ENCODE measurements around the gene GVQW3. TPM values are rescaled to one million over a fixed set of nuclear protein-coding genes. Genes with fewer than 3 reads are reported as not detected.

Gene GVQW3
- total RNA-seq: under 1 TPM; 0.16 to 0.89 (median 0.81) TPM

GRCh38 chr11:76380977-76381719 lies at the start of gene GVQW3, which contains the start of gene THAP12:
Gene GVQW3, plus strand, starts transcription at chr11:76381323. Its CDS starts 506 bp downstream, at chr11:76381829.
Gene THAP12, minus strand, starts transcription at chr11:76381132. Its CDS starts 296 bp downstream, at chr11:76380836.
- ATAC-seq: peak; percentile 96
- no peaks in the 10 kb centered on the region for H3K27me3 ChIP-seq
- TF ChIP-seq EP300 (IDR thresholded peaks at IDR 0.05) (no peak), POLR2A (IDR thresholded peaks at IDR 0.05) (peak; percentile 7 to 46), POLR2AphosphoS5 (IDR thresholded peaks at IDR 0.05) (peak; percentile 82)
- TF ChIP-seq, protein P1, sequence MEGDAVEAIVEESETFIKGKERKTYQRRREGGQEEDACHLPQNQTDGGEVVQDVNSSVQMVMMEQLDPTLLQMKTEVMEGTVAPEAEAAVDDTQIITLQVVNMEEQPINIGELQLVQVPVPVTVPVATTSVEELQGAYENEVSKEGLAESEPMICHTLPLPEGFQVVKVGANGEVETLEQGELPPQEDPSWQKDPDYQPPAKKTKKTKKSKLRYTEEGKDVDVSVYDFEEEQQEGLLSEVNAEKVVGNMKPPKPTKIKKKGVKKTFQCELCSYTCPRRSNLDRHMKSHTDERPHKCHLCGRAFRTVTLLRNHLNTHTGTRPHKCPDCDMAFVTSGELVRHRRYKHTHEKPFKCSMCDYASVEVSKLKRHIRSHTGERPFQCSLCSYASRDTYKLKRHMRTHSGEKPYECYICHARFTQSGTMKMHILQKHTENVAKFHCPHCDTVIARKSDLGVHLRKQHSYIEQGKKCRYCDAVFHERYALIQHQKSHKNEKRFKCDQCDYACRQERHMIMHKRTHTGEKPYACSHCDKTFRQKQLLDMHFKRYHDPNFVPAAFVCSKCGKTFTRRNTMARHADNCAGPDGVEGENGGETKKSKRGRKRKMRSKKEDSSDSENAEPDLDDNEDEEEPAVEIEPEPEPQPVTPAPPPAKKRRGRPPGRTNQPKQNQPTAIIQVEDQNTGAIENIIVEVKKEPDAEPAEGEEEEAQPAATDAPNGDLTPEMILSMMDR (IDR thresholded peaks at IDR 0.05): peak in 1 of 4 experiments; percentile 16
- peak within 1 kb of the TSS; percentile 82 to 87 for H3K4me3 ChIP-seq
- peaks cover 0 to 9% of the 10 kb centered on the region in 2 donors for H3K36me3 ChIP-seq
- peaks cover 0 to 45% (median 19%) of the 10 kb centered on the region in 3 donors for H3K4me1 ChIP-seq
- peak within 1 kb of the TSS; percentile 67 to 88 (median 87) for H3K27ac ChIP-seq
- WGBS, 2 donors (ENCODE audit: low coverage in 1 of 2): 0% methylated on average over 3 to 4 of the region's 69 CpGs
- H3K9me3 ChIP-seq: no peaks in the 10 kb centered on the region

DNA sequence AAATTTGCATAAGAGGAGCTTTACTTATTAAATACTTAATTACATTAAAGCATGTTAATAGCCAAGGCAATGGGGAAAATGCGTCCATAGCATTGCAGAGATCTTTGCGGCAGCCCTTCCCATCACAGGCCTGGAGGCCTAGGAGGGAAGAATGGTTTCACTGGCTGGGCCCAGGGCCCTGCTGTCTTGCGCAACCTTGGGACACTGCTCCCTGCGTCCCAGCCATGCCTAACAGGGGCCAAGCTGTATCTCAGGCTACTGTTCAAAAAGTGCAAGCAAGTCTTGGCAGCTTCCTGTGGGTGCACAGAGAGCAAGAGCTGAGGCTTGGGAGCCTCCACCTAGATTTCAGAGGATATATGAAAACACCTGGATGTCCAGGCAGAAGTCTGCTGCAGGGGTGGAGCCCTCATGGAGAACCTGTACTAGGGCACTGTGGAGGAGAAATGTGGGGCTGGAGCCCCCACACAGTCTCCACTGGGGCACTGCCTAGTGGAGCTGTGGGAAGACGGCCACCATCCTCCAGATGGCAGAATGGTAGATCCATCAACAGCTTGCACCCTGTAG lies 46.2 kb upstream of the GVQW3 start:
- 95 to 96% methylated on average over 2 to 4 of the region's 5 CpGs for WGBS, 2 donors (ENCODE audit: low coverage in 1 of 2)
- Histone ChIP-seq H3K27ac (no peak overlapping the region), H3K27me3 (no peaks in the 10 kb centered on the region), H3K9me3 (no peaks in the 10 kb centered on the region), H3K36me3 (no peaks in the 10 kb centered on the region), H3K4me1 (peaks cover 0 to 6% (median 0%) of the 10 kb centered on the region in 3 donors), H3K4me3 (no peak overlapping the region)
- TF ChIP-seq EP300 (IDR thresholded peaks at IDR 0.05): no peak
- TF ChIP-seq POLR2AphosphoS5 (IDR thresholded peaks at IDR 0.05): no peak
- TF ChIP-seq POLR2A (IDR thresholded peaks at IDR 0.05): no peak
- TF ChIP-seq, protein P1 (IDR thresholded peaks at IDR 0.05): no peak
- ATAC-seq: no peak

DNA sequence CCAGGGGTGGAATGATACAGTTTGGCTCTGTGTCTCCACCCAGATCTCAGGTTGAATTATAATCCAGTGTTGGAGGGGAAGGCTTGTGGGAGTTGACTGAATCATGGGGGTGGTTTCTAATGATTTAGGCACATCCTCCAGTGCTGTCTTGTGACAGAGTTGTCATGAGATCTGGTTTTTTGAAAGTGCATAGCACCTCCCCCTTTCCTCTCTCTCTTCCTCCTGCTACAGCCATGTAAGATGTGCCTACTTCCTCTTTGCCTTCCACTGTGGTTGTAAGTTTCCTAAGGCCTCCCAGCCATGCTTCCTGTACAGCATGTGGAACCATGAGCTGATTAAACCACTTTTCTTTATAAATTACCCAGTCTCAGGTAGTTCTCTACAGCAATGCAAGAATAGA lies 45.3 kb upstream of the GVQW3 start:
- Histone ChIP-seq H3K4me3 (no peak overlapping the region), H3K36me3 (no peaks in the 10 kb centered on the region), H3K27me3 (no peaks in the 10 kb centered on the region), H3K9me3 (no peaks in the 10 kb centered on the region), H3K4me1 (peaks cover 0 to 7% (median 0%) of the 10 kb centered on the region in 3 donors), H3K27ac (no peak overlapping the region)
- no peak for ATAC-seq
- TF ChIP-seq EP300 (IDR thresholded peaks at IDR 0.05) (no peak), POLR2A (IDR thresholded peaks at IDR 0.05) (no peak), POLR2AphosphoS5 (IDR thresholded peaks at IDR 0.05) (no peak)
- TF ChIP-seq, protein P1 (IDR thresholded peaks at IDR 0.05): no peak

- H3K36me3 ChIP-seq: no peaks in the 10 kb centered on the region
- 82 to 86% methylated on average over 1 to 2 of the region's 2 CpGs for WGBS, 2 donors (ENCODE audit: low coverage in 1 of 2)
- H3K9me3 ChIP-seq: no peaks in the 10 kb centered on the region
- no peak for TF ChIP-seq EP300 (IDR thresholded peaks at IDR 0.05)
- no peak for TF ChIP-seq POLR2AphosphoS5 (IDR thresholded peaks at IDR 0.05)
- no peak overlapping the region for H3K4me3 ChIP-seq
- H3K27ac ChIP-seq: no peak overlapping the region
- ATAC-seq: no peak
- no peaks in the 10 kb centered on the region for H3K27me3 ChIP-seq
- H3K4me1 ChIP-seq: peaks cover 0 to 7% (median 0%) of the 10 kb centered on the region in 3 donors
These were observed 44.5 kb upstream of the GVQW3 start for GRCh38 chr11:76336597-76336996.

DNA sequence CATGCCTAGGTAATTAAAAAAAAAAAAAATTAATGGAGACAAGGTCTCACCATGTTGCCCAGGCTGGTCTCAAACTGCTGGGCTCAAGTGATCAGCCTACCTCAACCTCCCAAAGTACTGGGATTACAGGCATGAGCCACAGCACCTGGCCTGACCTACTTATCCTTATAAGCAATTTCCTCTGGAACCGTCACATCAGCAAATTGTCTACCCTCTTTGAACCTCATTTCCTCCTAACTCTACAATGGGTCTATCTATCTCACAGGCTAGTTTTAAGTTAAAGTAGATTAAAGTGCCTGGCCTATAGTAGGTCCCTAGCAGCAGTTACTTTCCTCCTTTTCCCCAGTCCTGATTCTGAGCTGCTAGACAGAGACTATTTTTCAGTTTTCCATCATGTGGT lies 43.7 kb upstream of the GVQW3 start:
- Histone ChIP-seq H3K4me3 (no peak overlapping the region), H3K4me1 (peaks cover 0 to 7% (median 0%) of the 10 kb centered on the region in 3 donors), H3K27me3 (no peaks in the 10 kb centered on the region), H3K9me3 (no peaks in the 10 kb centered on the region), H3K27ac (no peak overlapping the region), H3K36me3 (no peaks in the 10 kb centered on the region)
- TF ChIP-seq, protein P1 (IDR thresholded peaks at IDR 0.05): no peak
- TF ChIP-seq POLR2AphosphoS5 (IDR thresholded peaks at IDR 0.05) (no peak), EP300 (IDR thresholded peaks at IDR 0.05) (no peak), POLR2A (IDR thresholded peaks at IDR 0.05) (no peak)
- WGBS, 2 donors (ENCODE audit: low coverage in 1 of 2): 50 to 83% methylated on average over 1 of the region's 1 CpG
- ATAC-seq: no peak
